H1 (cell line): ENCODE data around the gene GALNT18. TPM values are rescaled to one million over a fixed set of nuclear protein-coding genes. Genes with fewer than 3 reads are reported as not detected.

Source experiments
- CTCF ChIA-PET: fragments of 300-600 bp; sonication (Branson Sonifier 250); formaldehyde crosslinking; loops from one replicate; lab custom pipeline; 2021; ENCODE audit not compliant: partially characterized antibody; lab: Charles Lee
- POLR2A ChIA-PET: fragments of 300-600 bp; sonication (Branson Sonifier 250); formaldehyde crosslinking; loops from one replicate; lab custom pipeline; 2021; ENCODE audit warnings: inconsistent platforms; ENCODE audit not compliant: partially characterized antibody; lab: Charles Lee
- DNase-seq, 2 experiments: peaks; one replicate each; pipeline versions ENCODE4 v3.0.0 to v3.0.0-alpha.2; 2010 to 2022; ENCODE audit warnings: low spot score in 2 of 2, low read depth in 1 of 2, mixed read lengths in 1 of 2
- FAIRE-seq: peaks from 2 replicates; lab custom pipeline; 2011; peaks lifted over from hg19 to GRCh38; lab: Jason Lieb, UNC
- H2AFZ ChIP-seq: 2 replicates; pipeline ENCODE4 v1.8.1; 2012; ENCODE audit warnings: low read length, inconsistent platforms
- H2AK5ac ChIP-seq: 2 replicates; pipeline ENCODE4 v1.6.1; 2013; ENCODE audit warnings: low read depth, low read length
- H2BK120ac ChIP-seq: replicated peaks from 2 replicates; pipeline ENCODE3; 2013; ENCODE audit warnings: low read depth, low read length, inconsistent platforms
- H2BK12ac ChIP-seq: 2 replicates; pipeline ENCODE4 v1.6.1; 2013; ENCODE audit warnings: low read depth, low read length
- H2BK15ac ChIP-seq: 2 replicates; pipeline ENCODE4 v1.6.1; 2013; ENCODE audit warnings: low read length
- H2BK20ac ChIP-seq: 2 replicates; pipeline ENCODE4 v1.6.1; 2013; ENCODE audit warnings: low read length
- H2BK5ac ChIP-seq: 2 replicates; pipeline ENCODE4 v1.6.1; 2013; ENCODE audit warnings: low read depth, low read length
- H3K14ac ChIP-seq: 2 replicates; pipeline ENCODE4 v1.6.1; 2013; ENCODE audit warnings: inconsistent platforms; ENCODE audit not compliant: insufficient read length
- H3K18ac ChIP-seq: 2 replicates; pipeline ENCODE4 v1.6.1; 2013; ENCODE audit warnings: low read length; ENCODE audit errors: extremely low read depth
- H3K23ac ChIP-seq: 2 replicates; pipeline ENCODE4 v1.6.1; 2013; ENCODE audit warnings: inconsistent platforms; ENCODE audit not compliant: insufficient read length
- H3K23me2 ChIP-seq: 2 replicates; pipeline ENCODE4 v1.6.1; 2013; ENCODE audit warnings: low read depth, low read length
- H3K27ac ChIP-seq: 2 replicates; pipeline ENCODE4 v1.6.1; 2011; ENCODE audit warnings: low read depth, low read length, inconsistent platforms
- H3K27me3 ChIP-seq, 4 experiments: replicated peaks in 1 of 4; 1 replicate in 1 of 4; 2 replicates in 3 of 4; pipeline versions ENCODE4 v1.6.1 to v1.8.1; 2011 to 2013; ENCODE audit warnings: low read length in 3 of 4, mild to moderate bottlenecking in 3 of 4, inconsistent platforms in 2 of 4, mixed read lengths in 2 of 4, moderate library complexity in 1 of 4; ENCODE audit not compliant: control insufficient read depth in 3 of 4, insufficient read depth in 3 of 4; ENCODE audit errors: extremely low read depth in 1 of 4
- H3K36me3 ChIP-seq, 4 experiments: 2 replicates each; pipeline versions ENCODE4 v1.6.1 to v1.8.1; 2011 to 2013; ENCODE audit warnings: mild to moderate bottlenecking in 4 of 4, low read length in 3 of 4, moderate library complexity in 2 of 4, control low read depth in 1 of 4, inconsistent platforms in 1 of 4; ENCODE audit not compliant: insufficient read depth in 4 of 4, control insufficient read depth in 2 of 4
- H3K4ac ChIP-seq: replicated peaks from 2 replicates; pipeline ENCODE3; 2013; ENCODE audit warnings: low read length, low read depth, mixed read lengths, inconsistent platforms; ENCODE audit not compliant: insufficient read length
- H3K4me1 ChIP-seq, 4 experiments: replicated peaks in 1 of 4; 1 replicate in 1 of 4; 2 replicates in 3 of 4; pipeline versions ENCODE4 v1.6.1 to v1.8.1; 2011 to 2013; ENCODE audit warnings: low read length in 3 of 4, inconsistent platforms in 2 of 4, mixed read lengths in 1 of 4; ENCODE audit not compliant: insufficient read depth in 4 of 4, control insufficient read depth in 3 of 4
- H3K4me2 ChIP-seq, 2 experiments: 2 replicates each; pipeline versions ENCODE4 v1.6.1 to v1.8.1; 2011 to 2013; ENCODE audit warnings: low read depth in 2 of 2, low read length in 2 of 2, control low read depth in 1 of 2, inconsistent platforms in 1 of 2, mild to moderate bottlenecking in 1 of 2; ENCODE audit not compliant: insufficient read depth in 1 of 2
- H3K4me3 ChIP-seq, 4 experiments: fragments of 200-600, 300-600 bp in 1 of 4; sonication (generic), shearing (Covaris generic), sonication (Bioruptor Twin) in 1 of 4; 2 replicates each; pipeline versions ENCODE4 v1.5.1 to v1.8.1; 2011 to 2016; ENCODE audit warnings: low read length in 4 of 4, low read depth in 3 of 4, control low read depth in 2 of 4, inconsistent platforms in 2 of 4, mild to moderate bottlenecking in 2 of 4, mixed read lengths in 1 of 4, moderate library complexity in 1 of 4; ENCODE audit not compliant: insufficient read depth in 2 of 4; ENCODE audit errors: extremely low read depth in 1 of 4
- H3K56ac ChIP-seq: replicated peaks from 2 replicates; pipeline ENCODE3; 2013; ENCODE audit warnings: low read depth, mild to moderate bottlenecking, mixed read lengths, low read length, inconsistent platforms; ENCODE audit not compliant: insufficient read length
- H3K79me1 ChIP-seq: 2 replicates; pipeline ENCODE4 v1.6.1; 2013; ENCODE audit warnings: low read depth, low read length, control low read depth
- H3K79me2 ChIP-seq, 2 experiments: 2 replicates each; pipeline versions ENCODE4 v1.6.1 to v1.8.1; 2012 to 2013; ENCODE audit warnings: low read length in 2 of 2, mild to moderate bottlenecking in 2 of 2, inconsistent platforms in 1 of 2; ENCODE audit not compliant: insufficient read depth in 2 of 2, control insufficient read depth in 1 of 2
- H3K9ac ChIP-seq, 4 experiments: replicated peaks in 1 of 4; 1 replicate in 1 of 4; 2 replicates in 3 of 4; pipeline versions ENCODE4 v1.6.1 to v1.8.1; 2011 to 2013; ENCODE audit warnings: low read depth in 3 of 4, low read length in 3 of 4, control low read depth in 2 of 4, mild to moderate bottlenecking in 2 of 4, moderate library complexity in 2 of 4, inconsistent platforms in 1 of 4; ENCODE audit errors: extremely low read depth in 1 of 4
- H3K9me3 ChIP-seq, 2 experiments: 2 replicates each; pipeline versions ENCODE4 v1.6.1 to v1.8.1; 2012 to 2013; ENCODE audit warnings: mild to moderate bottlenecking in 2 of 2, moderate library complexity in 2 of 2, control low read depth in 1 of 2, inconsistent platforms in 1 of 2, low read depth in 1 of 2, low read length in 1 of 2, mixed read lengths in 1 of 2; ENCODE audit not compliant: insufficient read depth in 2 of 2
- H4K20me1 ChIP-seq, 2 experiments: replicated peaks in 1 of 2; 2 replicates each; pipeline versions ENCODE3 to v1.8.1; 2011 to 2013; ENCODE audit warnings: inconsistent platforms in 2 of 2, low read length in 2 of 2, mild to moderate bottlenecking in 1 of 2; ENCODE audit not compliant: insufficient read depth in 2 of 2, control insufficient read depth in 1 of 2
- H4K5ac ChIP-seq: 2 replicates; pipeline ENCODE4 v1.6.1; 2013; ENCODE audit warnings: low read length, low read depth, mixed read lengths, inconsistent platforms; ENCODE audit not compliant: insufficient read length
- H4K8ac ChIP-seq: 2 replicates; pipeline ENCODE4 v1.8.0; 2013; ENCODE audit warnings: mild to moderate bottlenecking, moderate library complexity, low read length, inconsistent platforms; ENCODE audit not compliant: insufficient read depth; ENCODE audit errors: extremely low read depth
- H4K91ac ChIP-seq: replicated peaks from 2 replicates; pipeline ENCODE3; 2013; ENCODE audit warnings: low read length, mixed read lengths, inconsistent platforms; ENCODE audit not compliant: insufficient read length
- CBX5 ChIP-seq: fragments of 300-800, 300-1000 bp; sonication (generic); IDR thresholded peaks from 2 replicates; pipeline ENCODE4 v1.7.1; 2016; ENCODE audit warnings: antibody characterized with exemption, low read length, low read depth
- JUND ChIP-seq: IDR thresholded peaks from 2 replicates; pipeline ENCODE4 v1.6.1; 2011; ENCODE audit warnings: mild to moderate bottlenecking, improper control_type of control experiment, low read length
- POU5F1 ChIP-seq: IDR thresholded peaks from 2 replicates; pipeline ENCODE4 v1.6.1; 2011; ENCODE audit warnings: low read depth, mild to moderate bottlenecking, low read length, moderate library complexity
- RNF2 ChIP-seq: fragments of 200-900, 300-1000 bp; sonication (generic); IDR thresholded peaks from 2 replicates; pipeline ENCODE4 v1.7.1; 2016; ENCODE audit warnings: borderline replicate concordance, low read depth, mild to moderate bottlenecking, antibody characterized with exemption, low read length; ENCODE audit not compliant: poor library complexity, severe bottlenecking; ENCODE audit errors: missing control alignments
- RXRA ChIP-seq: IDR thresholded peaks from 2 replicates; pipeline ENCODE4 v1.6.1; 2011; ENCODE audit warnings: low read depth, mild to moderate bottlenecking, low read length, moderate library complexity; ENCODE audit not compliant: insufficient read depth
- SAP30 ChIP-seq: fragments of 300-600 bp; sonication (generic); IDR thresholded peaks from 2 replicates; pipeline ENCODE4 v1.7.1; 2012; ENCODE audit warnings: low read length, moderate library complexity, mild to moderate bottlenecking, inconsistent platforms; ENCODE audit not compliant: insufficient read depth, insufficient replicate concordance
- SIX5 ChIP-seq: IDR thresholded peaks from 2 replicates; pipeline ENCODE4 v1.6.1; 2011; ENCODE audit warnings: mild to moderate bottlenecking, low read depth, low read length
- WGBS, 2 experiments: shearing (Covaris generic) in 1 of 2; methylation state at CpG; one replicate each; pipeline versions ENCODE4 v1.1.6 to v1.1.7; 2013 to 2015; ENCODE audit warnings: low lambda C conversion rate in 2 of 2, mixed read lengths in 2 of 2, inconsistent platforms in 1 of 2, low coverage in 1 of 2, missing lambda C conversion rate in 1 of 2; ENCODE audit not compliant: insufficient replicate concordance in 2 of 2, insufficient coverage in 1 of 2, insufficient read length in 1 of 2; ENCODE audit errors: extremely low coverage in 1 of 2, missing lambda C conversion rate in 1 of 2; 5-methylcytosine and 5-hydroxymethylcytosine counted together
- polyA plus RNA-seq, 7 experiments: library from polyadenylated mRNA; depleted of rRNA in 3 of 7; stranded (reverse) in 5 of 7; unstranded in 2 of 7; fragments of >200 nt in 5 of 7; fragments of 200-250 nt in 2 of 7; gene quantifications; 1 replicate in 5 of 7; 2 replicates in 1 of 7; 4 replicates in 1 of 7; pipeline versions ENCODE4 v1.2.1 to v1.2.3, GENCODE V29; 2011 to 2013; ENCODE audit warnings: missing spikeins in 2 of 7, mixed read lengths in 2 of 7
- total RNA-seq: library from RNA; stranded (reverse); fragmentation: NEBNext Ultra II Directional; extraction: Animal tissue kit (Norgen Biotek cat#: 25700); gene quantifications from 2 replicates; pipeline ENCODE4 v1.2.1, GENCODE V29; 2021

GALNT18 gene
- total and polyA plus RNA-seq, 2 of the 8 experiments (the other 6 are each of a cell fraction or from before 2014, with no cell fraction given): 6.0 to 9.4 TPM

DNA sequence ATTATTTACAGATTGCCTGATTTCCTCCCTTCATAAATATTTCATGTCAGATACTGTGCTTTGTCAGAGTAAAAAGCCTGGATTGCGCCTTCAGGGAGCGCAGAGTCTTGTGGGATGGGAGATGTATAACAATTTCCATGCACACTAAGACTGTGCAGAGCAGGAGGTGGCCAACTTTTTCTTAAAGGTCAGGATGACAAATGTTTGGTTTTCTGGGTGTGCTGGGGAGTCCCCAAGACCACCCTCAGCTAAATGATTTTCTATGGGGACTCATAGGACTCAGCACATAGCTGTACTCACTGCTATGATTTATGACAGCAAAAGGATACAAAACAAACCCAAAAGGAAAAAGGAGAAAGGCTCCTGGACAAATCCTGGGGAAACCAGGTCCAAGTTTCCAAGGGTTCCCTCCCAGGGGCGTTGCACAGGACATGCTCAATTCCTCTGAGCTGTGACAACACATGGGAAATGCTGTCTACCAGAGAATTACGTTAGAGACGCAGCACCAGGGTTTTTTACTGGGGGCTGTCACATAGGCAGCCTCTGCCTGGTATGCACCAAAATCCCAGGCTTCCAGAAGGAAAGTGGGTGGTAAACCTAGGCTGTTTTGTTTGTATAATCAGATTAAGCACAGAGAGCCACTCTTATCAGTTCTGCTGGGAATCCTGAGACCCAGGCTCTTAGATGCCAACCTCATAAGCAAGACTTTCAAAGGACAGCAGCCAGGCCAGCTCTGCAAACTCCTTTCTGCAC, 327.8 kb downstream of the GALNT18 start:
- no peak overlapping the region for H4K5ac ChIP-seq
- CTCF ChIA-PET: no interaction called here
- H3K79me1 ChIP-seq: no peaks in the 10 kb centered on the region
- no peak overlapping the region for H2BK20ac ChIP-seq
- H3K18ac ChIP-seq: no peak overlapping the region
- no peak overlapping the region for H3K9ac ChIP-seq
- no peaks in the 10 kb centered on the region for H3K27me3 ChIP-seq
- H3K23me2 ChIP-seq: no peaks in the 10 kb centered on the region
- no peak overlapping the region for H2BK5ac ChIP-seq
- H2BK120ac ChIP-seq: no peak overlapping the region
- no peak overlapping the region for H3K14ac ChIP-seq
- FAIRE-seq (no peak), DNase-seq (no peak)
- H2BK12ac ChIP-seq: no peak overlapping the region
- WGBS, 2 experiments: 90% methylated on average over 5 of the region's 5 CpGs; no CpG with 5 or more reads in 1 of the 2 experiments
- H2BK15ac ChIP-seq: no peak overlapping the region
- no peak overlapping the region for H3K4me3 ChIP-seq
- H3K36me3 ChIP-seq: no peaks in the 10 kb centered on the region
- no peak overlapping the region for H4K8ac ChIP-seq
- H4K20me1 ChIP-seq: no peaks in the 10 kb centered on the region
- H2AFZ ChIP-seq: no peak overlapping the region
- no peak overlapping the region for H3K56ac ChIP-seq
- H4K91ac ChIP-seq: no peak overlapping the region
- H3K79me2 ChIP-seq: no peaks in the 10 kb centered on the region
- no peaks in the 10 kb centered on the region for H3K4me1 ChIP-seq
- no peak overlapping the region for H3K4ac ChIP-seq
- H3K23ac ChIP-seq: no peak overlapping the region
- no peak overlapping the region for H2AK5ac ChIP-seq
- no peak overlapping the region for H3K4me2 ChIP-seq
- POLR2A ChIA-PET: no interaction called here
- TF ChIP-seq SIX5 (no peak), RNF2 (no peak), CBX5 (no peak), POU5F1 (no peak), JUND (no peak), SAP30 (no peak), RXRA (no peak)
- no peaks in the 10 kb centered on the region for H3K9me3 ChIP-seq
- no peak overlapping the region for H3K27ac ChIP-seq
